Esophagus muscularis mucosa (tissue), 4 donors: ENCODE results near the gene RYR2.

Experiments used
- EP300 ChIP-seq: sonication (generic); formaldehyde crosslinking; IDR thresholded peaks from one replicate; pipeline ENCODE4 v1.6.1; 2017; ENCODE audit warnings: antibody characterized with exemption
- POLR2A ChIP-seq: fragments of 450-650 bp; IDR thresholded peaks from one replicate; pipeline ENCODE4 v1.6.1; 2017; ENCODE audit warnings: antibody characterized with exemption, moderate library complexity, mild to moderate bottlenecking, low read depth
- POLR2AphosphoS5 ChIP-seq, 2 donors: sonication (generic); formaldehyde crosslinking; IDR thresholded peaks; one replicate each; pipeline ENCODE4 v1.6.1; 2017; ENCODE audit warnings: antibody characterized with exemption in 2 of 2
- TF ChIP-seq, protein P1 (sequence below), 3 experiments: fragments of 200-600 bp in 2 of 3; fragments of 450-650 bp in 1 of 3; sonication (generic) in 2 of 3; IDR thresholded peaks; one replicate each; pipeline ENCODE4 v1.5.1; 2017 to 2019; ENCODE audit warnings: antibody characterized with exemption in 3 of 3, mild to moderate bottlenecking in 2 of 3, moderate library complexity in 1 of 3

GRCh38 chr1:237201155-237201554, 159.2 kb downstream of the RYR2 start:
- TF ChIP-seq, protein P1, sequence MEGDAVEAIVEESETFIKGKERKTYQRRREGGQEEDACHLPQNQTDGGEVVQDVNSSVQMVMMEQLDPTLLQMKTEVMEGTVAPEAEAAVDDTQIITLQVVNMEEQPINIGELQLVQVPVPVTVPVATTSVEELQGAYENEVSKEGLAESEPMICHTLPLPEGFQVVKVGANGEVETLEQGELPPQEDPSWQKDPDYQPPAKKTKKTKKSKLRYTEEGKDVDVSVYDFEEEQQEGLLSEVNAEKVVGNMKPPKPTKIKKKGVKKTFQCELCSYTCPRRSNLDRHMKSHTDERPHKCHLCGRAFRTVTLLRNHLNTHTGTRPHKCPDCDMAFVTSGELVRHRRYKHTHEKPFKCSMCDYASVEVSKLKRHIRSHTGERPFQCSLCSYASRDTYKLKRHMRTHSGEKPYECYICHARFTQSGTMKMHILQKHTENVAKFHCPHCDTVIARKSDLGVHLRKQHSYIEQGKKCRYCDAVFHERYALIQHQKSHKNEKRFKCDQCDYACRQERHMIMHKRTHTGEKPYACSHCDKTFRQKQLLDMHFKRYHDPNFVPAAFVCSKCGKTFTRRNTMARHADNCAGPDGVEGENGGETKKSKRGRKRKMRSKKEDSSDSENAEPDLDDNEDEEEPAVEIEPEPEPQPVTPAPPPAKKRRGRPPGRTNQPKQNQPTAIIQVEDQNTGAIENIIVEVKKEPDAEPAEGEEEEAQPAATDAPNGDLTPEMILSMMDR (IDR thresholded peaks at IDR 0.05): no peak
- TF ChIP-seq POLR2AphosphoS5 (IDR thresholded peaks at IDR 0.05): no peak
- no peak for TF ChIP-seq POLR2A
- TF ChIP-seq EP300: no peak
